Endothelial cell of umbilical vein (primary cell): ENCODE data around the gene WNT16. TPM values are rescaled to one million over a fixed set of nuclear protein-coding genes. Genes with fewer than 3 reads are reported as not detected.

Experiments
- BruUV-seq: library from RNA; stranded (reverse); fragments of 400-500 nt; replicated peaks from 2 replicates; lab custom pipeline; 2021; lab: Mats Ljungman, UMichigan
- CTCF ChIA-PET: fragments of 300-600, 350-600 bp; sonication (Branson Sonifier 250); formaldehyde crosslinking; loops from one replicate; lab custom pipeline; 2021; ENCODE audit warnings: antibody characterized with exemption, inconsistent platforms; lab: Charles Lee
- POLR2A ChIA-PET: fragments of 300-600, 350-600 bp; sonication (Branson Sonifier 250); formaldehyde crosslinking; loops from one replicate; lab custom pipeline; 2021; ENCODE audit warnings: antibody characterized with exemption, inconsistent platforms; lab: Charles Lee
- DNase-seq: peaks from one replicate; pipeline ENCODE4 v3.0.0-alpha.2; 2011; ENCODE audit warnings: low read depth, low spot score
- FAIRE-seq: peaks from 2 replicates; lab custom pipeline; 2011; peaks lifted over from hg19 to GRCh38; lab: Jason Lieb, UNC
- H2AFZ ChIP-seq: 2 replicates; pipeline ENCODE4 v1.6.0; 2012; ENCODE audit warnings: low read depth, low read length, control low read depth, inconsistent platforms
- H3K27ac ChIP-seq: 2 replicates; pipeline ENCODE4 v1.5.1; 2011; ENCODE audit warnings: low read depth, mild to moderate bottlenecking, control low read depth, low read length, moderate library complexity; ENCODE audit not compliant: insufficient read depth
- H3K27me3 ChIP-seq, 2 experiments: 2 replicates each; pipeline versions ENCODE4 v1.6.0 to v1.6.1; 2011; ENCODE audit warnings: low read length in 2 of 2, mixed read lengths in 1 of 2; ENCODE audit not compliant: control insufficient read depth in 2 of 2, insufficient read depth in 2 of 2
- H3K36me3 ChIP-seq, 2 experiments: 2 replicates in 1 of 2; 3 replicates in 1 of 2; pipeline ENCODE4 v1.5.1; 2011; ENCODE audit warnings: low read length in 2 of 2, mild to moderate bottlenecking in 1 of 2, moderate library complexity in 1 of 2; ENCODE audit not compliant: control insufficient read depth in 2 of 2, insufficient read depth in 2 of 2; ENCODE audit errors: extremely low read depth in 1 of 2
- H3K4me1 ChIP-seq: 3 replicates; pipeline ENCODE4 v1.5.1; 2011; ENCODE audit warnings: mild to moderate bottlenecking, low read length; ENCODE audit not compliant: control insufficient read depth, insufficient read depth; ENCODE audit errors: extremely low read depth
- H3K4me2 ChIP-seq: 2 replicates; pipeline ENCODE4 v1.6.1; 2011; ENCODE audit warnings: low read length, control low read depth, mixed read lengths; ENCODE audit not compliant: insufficient read depth
- H3K4me3 ChIP-seq, 3 experiments: fragments of 200-600 bp in 1 of 3; sonication (generic), shearing (Covaris generic) in 1 of 3; replicated peaks in 1 of 3; 2 replicates each; pipeline ENCODE4 v1.5.1; 2011 to 2016; ENCODE audit warnings: control low read depth in 3 of 3, low read length in 3 of 3, mild to moderate bottlenecking in 2 of 3, inconsistent platforms in 1 of 3, low read depth in 1 of 3, moderate library complexity in 1 of 3; ENCODE audit not compliant: insufficient read depth in 1 of 3
- H3K79me2 ChIP-seq: 2 replicates; pipeline ENCODE4 v1.6.0; 2012; ENCODE audit warnings: low read length, inconsistent platforms; ENCODE audit not compliant: control insufficient read depth, insufficient read depth
- H3K9ac ChIP-seq: replicated peaks from 2 replicates; pipeline ENCODE3; 2011; ENCODE audit warnings: low read length, control low read depth; ENCODE audit not compliant: insufficient read depth; ENCODE audit errors: extremely low read depth
- H3K9me1 ChIP-seq: replicated peaks from 3 replicates; pipeline ENCODE4 v1.6.0; 2011; ENCODE audit warnings: mild to moderate bottlenecking, low read length; ENCODE audit not compliant: control insufficient read depth, insufficient read depth; ENCODE audit errors: extremely low read depth
- H3K9me3 ChIP-seq: replicated peaks from 2 replicates; pipeline ENCODE4 v1.5.1; 2012; ENCODE audit warnings: low read length, inconsistent platforms; ENCODE audit not compliant: control insufficient read depth, insufficient read depth
- H4K20me1 ChIP-seq: replicated peaks from 2 replicates; pipeline ENCODE3; 2011; ENCODE audit warnings: mild to moderate bottlenecking, low read length; ENCODE audit not compliant: control insufficient read depth, insufficient read depth; ENCODE audit errors: extremely low read depth
- EZH2 ChIP-seq: IDR thresholded peaks from 2 replicates; pipeline ENCODE4 v1.6.1; 2012; ENCODE audit warnings: borderline replicate concordance, low read depth, mild to moderate bottlenecking, moderate library complexity, low read length, inconsistent platforms; ENCODE audit not compliant: severe bottlenecking
- FOS ChIP-seq: IDR thresholded peaks from 2 replicates; pipeline ENCODE4 v1.6.1; 2011; ENCODE audit warnings: mild to moderate bottlenecking, low read length, moderate library complexity, borderline replicate concordance; ENCODE audit not compliant: insufficient read depth
- GATA2 ChIP-seq: IDR thresholded peaks from 2 replicates; pipeline ENCODE4 v1.7.0; 2011; ENCODE audit warnings: low read depth, mild to moderate bottlenecking, moderate library complexity, mixed read lengths, low read length; ENCODE audit not compliant: insufficient read length, insufficient read depth
- JUN ChIP-seq: IDR thresholded peaks from 2 replicates; pipeline ENCODE4 v1.6.1; 2011; ENCODE audit warnings: borderline replicate concordance, low read depth; ENCODE audit not compliant: insufficient read length, insufficient read depth
- MAX ChIP-seq: IDR thresholded peaks from 2 replicates; pipeline ENCODE4 v1.6.1; 2011; ENCODE audit not compliant: insufficient read depth, insufficient read length
- MYC ChIP-seq: IDR thresholded peaks from one replicate; pipeline ENCODE4 v1.6.1; 2011; ENCODE audit warnings: mild to moderate bottlenecking, low read depth, low read length
- POLR2A ChIP-seq: IDR thresholded peaks from 2 replicates; pipeline ENCODE4 v1.6.1; 2012; ENCODE audit warnings: low read depth, mild to moderate bottlenecking, control low read depth, low read length
- POLR2AphosphoS5 ChIP-seq: IDR thresholded peaks from 2 replicates; pipeline ENCODE4 v1.6.1; 2012; ENCODE audit warnings: low read depth, mild to moderate bottlenecking, control low read depth, low read length, moderate library complexity; ENCODE audit not compliant: insufficient read depth
- dilution Hi-C: fragments of 300-500 bp; cut with MboI; formaldehyde crosslinking; loops from one replicate; pipeline ENCODE4 v1.15.0; 2019; ENCODE audit warnings: low sequenced_read_pairs; ENCODE audit not compliant: extremely low pct_ligation_motif_present
- intact Hi-C: fragments of 100-400 bp; cut with micrococcal nuclease; formaldehyde crosslinking; loops from one replicate; pipeline ENCODE4 v1.10.0; 2022
- polyA plus RNA-seq, 4 experiments: library from polyadenylated mRNA; depleted of rRNA in 3 of 4; stranded (reverse) in 3 of 4; unstranded in 1 of 4; fragments of >200 nt; gene quantifications; 2 replicates each; pipeline versions ENCODE4 v1.2.1 to v1.2.3, GENCODE V29; 2011 to 2012; ENCODE audit warnings: missing spikeins in 1 of 4
- total RNA-seq: library from RNA; stranded (reverse); gene quantifications from 2 replicates; pipeline ENCODE4 v1.2.3, GENCODE V29; 2021
- TF ChIP-seq, protein P1 (sequence below), 2 donors: IDR thresholded peaks; 1 replicate in 1 of 2; 2 replicates in 1 of 2; pipeline ENCODE4 v1.5.1; 2011; ENCODE audit warnings: low read length in 2 of 2, mild to moderate bottlenecking in 2 of 2, moderate library complexity in 2 of 2, control low read depth in 1 of 2, inconsistent platforms in 1 of 2, low read depth in 1 of 2; ENCODE audit not compliant: insufficient read depth in 1 of 2; ENCODE audit errors: extremely low read depth in 1 of 2

Gene WNT16
- total and polyA plus RNA-seq, 2 donors (not counting 3 experiments of a cell fraction or from before 2014, with no cell fraction given), result not detected

DNA sequence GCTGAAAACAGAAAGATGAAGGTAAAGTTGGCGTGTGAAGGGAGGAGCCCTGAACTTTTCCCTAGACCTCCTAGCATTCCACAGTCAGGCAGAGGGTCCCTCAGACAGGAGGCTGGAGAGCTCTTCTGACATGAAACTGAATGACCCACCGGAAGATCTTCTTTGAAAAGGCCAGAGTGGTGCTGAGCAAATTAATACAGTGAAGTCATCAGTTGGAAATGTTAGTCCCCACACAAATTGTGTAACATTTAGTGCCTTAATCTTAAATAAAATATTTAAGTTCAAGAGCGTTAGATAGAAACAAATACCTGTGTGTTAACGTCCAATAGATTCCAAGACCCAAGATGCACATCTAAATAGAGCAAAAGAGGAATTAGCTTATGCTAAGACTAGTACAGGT, 49.0 kb upstream of the WNT16 start:
- POLR2A ChIA-PET, result no interaction called here
- no peaks in the 10 kb centered on the region for H3K9me3 ChIP-seq
- H4K20me1 ChIP-seq, result no peaks in the 10 kb centered on the region
- H3K27me3 ChIP-seq, result no peaks in the 10 kb centered on the region
- no TSS peak for BruUV-seq
- TF ChIP-seq POLR2AphosphoS5 (no peak), JUN (no peak), MYC (no peak), GATA2 (no peak), EZH2 (no peak), MAX (no peak), POLR2A (no peak), FOS (no peak)
- TF ChIP-seq, protein P1, sequence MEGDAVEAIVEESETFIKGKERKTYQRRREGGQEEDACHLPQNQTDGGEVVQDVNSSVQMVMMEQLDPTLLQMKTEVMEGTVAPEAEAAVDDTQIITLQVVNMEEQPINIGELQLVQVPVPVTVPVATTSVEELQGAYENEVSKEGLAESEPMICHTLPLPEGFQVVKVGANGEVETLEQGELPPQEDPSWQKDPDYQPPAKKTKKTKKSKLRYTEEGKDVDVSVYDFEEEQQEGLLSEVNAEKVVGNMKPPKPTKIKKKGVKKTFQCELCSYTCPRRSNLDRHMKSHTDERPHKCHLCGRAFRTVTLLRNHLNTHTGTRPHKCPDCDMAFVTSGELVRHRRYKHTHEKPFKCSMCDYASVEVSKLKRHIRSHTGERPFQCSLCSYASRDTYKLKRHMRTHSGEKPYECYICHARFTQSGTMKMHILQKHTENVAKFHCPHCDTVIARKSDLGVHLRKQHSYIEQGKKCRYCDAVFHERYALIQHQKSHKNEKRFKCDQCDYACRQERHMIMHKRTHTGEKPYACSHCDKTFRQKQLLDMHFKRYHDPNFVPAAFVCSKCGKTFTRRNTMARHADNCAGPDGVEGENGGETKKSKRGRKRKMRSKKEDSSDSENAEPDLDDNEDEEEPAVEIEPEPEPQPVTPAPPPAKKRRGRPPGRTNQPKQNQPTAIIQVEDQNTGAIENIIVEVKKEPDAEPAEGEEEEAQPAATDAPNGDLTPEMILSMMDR (IDR thresholded peaks at IDR 0.05; ENCODE audit: extremely low read depth in 1 of 2, insufficient read depth in 1 of 2, low read depth in 1 of 2, low read length in 2 of 2), result no peak
- CTCF ChIA-PET, result no interaction called here
- no peaks in the 10 kb centered on the region for H3K4me1 ChIP-seq
- no peaks in the 10 kb centered on the region for H3K79me2 ChIP-seq
- no peak overlapping the region for H3K27ac ChIP-seq
- no peaks in the 10 kb centered on the region for H3K9me1 ChIP-seq
- no peak for DNase-seq
- H3K4me3 ChIP-seq, result no peak overlapping the region
- H2AFZ ChIP-seq, result no peak overlapping the region
- H3K36me3 ChIP-seq, result no peaks in the 10 kb centered on the region
- H3K4me2 ChIP-seq, result no peak overlapping the region
- no peak for FAIRE-seq
- H3K9ac ChIP-seq, result no peak overlapping the region
- dilution Hi-C loops (no loop called here), intact Hi-C loops (no loop called here)
